ENCODE results near the gene AOPEP. TPM values are rescaled to one million over a fixed set of nuclear protein-coding genes. Genes with fewer than 3 reads are reported as not detected.

AOPEP gene
- total RNA-seq, 1 experiment from 2014 or later, result 14.4 TPM

GRCh38 chr9:94726495-94727191, at the start of gene AOPEP (continued):
- no peak for TF ChIP-seq ZBTB43 (CRISPR knock-in tag; IDR thresholded peaks at IDR 0.05)
- TF ChIP-seq USF2 (CRISPR knock-in tag; IDR thresholded peaks at IDR 0.05), result peak; percentile 77
- no peak for TF ChIP-seq GTF2I (CRISPR knock-in tag; conservative IDR thresholded peaks at IDR 0.05)
- no peak for TF ChIP-seq ZNF232 (CRISPR knock-in tag; IDR thresholded peaks at IDR 0.05)
- no peak for TF ChIP-seq NFYB (CRISPR knock-in tag; conservative IDR thresholded peaks at IDR 0.05; ENCODE audit: low read depth)
- TF ChIP-seq CREM (CRISPR knock-in tag; IDR thresholded peaks at IDR 0.05), result peak; percentile 98
- TF ChIP-seq ZSCAN18 (CRISPR knock-in tag; IDR thresholded peaks at IDR 0.05), result no peak
- no peak for TF ChIP-seq ZNF138 (CRISPR knock-in tag; conservative IDR thresholded peaks at IDR 0.05)
- TF ChIP-seq ZNF671 (CRISPR knock-in tag; IDR thresholded peaks at IDR 0.05), result no peak
- 0 out of 2 replicates have a peak, but pooled peaks have one; percentile 51 for TF ChIP-seq FOXP4 (CRISPR knock-in tag; IDR thresholded peaks at IDR 0.05)
- peak; percentile 57; the same call in 1 of the 2 replicates for TF ChIP-seq ETV6 (CRISPR knock-in tag; IDR thresholded peaks at IDR 0.05)
- no peak for TF ChIP-seq ERG (CRISPR knock-in tag; IDR thresholded peaks at IDR 0.05)
- no peak for TF ChIP-seq OVOL2 (CRISPR knock-in tag; IDR thresholded peaks at IDR 0.05; ENCODE audit: borderline replicate concordance)
- TF ChIP-seq ATF2 (CRISPR knock-in tag; IDR thresholded peaks at IDR 0.05; ENCODE audit: borderline replicate concordance, low read depth), result no peak
- TF ChIP-seq ZNF416 (CRISPR knock-in tag; IDR thresholded peaks at IDR 0.05), result no peak
- no peak for TF ChIP-seq GRHL2 (CRISPR knock-in tag; IDR thresholded peaks at IDR 0.05; ENCODE audit: insufficient replicate concordance, severe bottlenecking)
- TF ChIP-seq HMGA2 (CRISPR knock-in tag; IDR thresholded peaks at IDR 0.05), result 0 out of 2 replicates have a peak, but pooled peaks have one; percentile 6
- TF ChIP-seq ZNF396 (CRISPR knock-in tag; IDR thresholded peaks at IDR 0.05; ENCODE audit: borderline replicate concordance), result no peak
- TF ChIP-seq CREB1 (CRISPR knock-in tag; IDR thresholded peaks at IDR 0.05), result peak; percentile 84
- no peak for TF ChIP-seq TEAD4 (CRISPR knock-in tag; IDR thresholded peaks at IDR 0.05)
- TF ChIP-seq FOXJ3 (CRISPR knock-in tag; IDR thresholded peaks at IDR 0.05; ENCODE audit: borderline replicate concordance), result no peak
- TF ChIP-seq KAT7 (CRISPR knock-in tag; IDR thresholded peaks at IDR 0.05; ENCODE audit: borderline replicate concordance), result no peak
- TF ChIP-seq EMX1 (CRISPR knock-in tag; IDR thresholded peaks at IDR 0.05), result no peak
- no peak for TF ChIP-seq TCF7 (CRISPR knock-in tag; IDR thresholded peaks at IDR 0.05; ENCODE audit: low read depth)
- no peak; the same call in 1 of the 2 replicates for TF ChIP-seq ZBTB21 (CRISPR knock-in tag; IDR thresholded peaks at IDR 0.05; ENCODE audit: borderline replicate concordance)
- no peak for TF ChIP-seq NR3C1 (CRISPR knock-in tag; conservative IDR thresholded peaks at IDR 0.05; ENCODE audit: low read depth)
- TF ChIP-seq CTCF (IDR thresholded peaks at IDR 0.05), result no peak
- no peak for TF ChIP-seq JUN (CRISPR knock-in tag; IDR thresholded peaks at IDR 0.05)
- no peak for TF ChIP-seq ATF1 (CRISPR knock-in tag; IDR thresholded peaks at IDR 0.05)
- no peak for TF ChIP-seq ELF4 (CRISPR knock-in tag; IDR thresholded peaks at IDR 0.05; ENCODE audit: low read depth)
- no peak for TF ChIP-seq MXD4 (CRISPR knock-in tag; IDR thresholded peaks at IDR 0.05; ENCODE audit: borderline replicate concordance)

Measured in WTC11 (cell line).